ENCODE data around the gene UACA. TPM values are rescaled to one million over a fixed set of nuclear protein-coding genes. Genes with fewer than 3 reads are reported as not detected.

The UACA gene
- total RNA-seq, 2 donors from 2014 or later, result 22.4 to 27.2 TPM

- no peak for ATAC-seq
- Histone ChIP-seq H3K4me1 (no peaks in the 10 kb centered on the region), H3K27ac (no peak overlapping the region), H3K27me3 (no peaks in the 10 kb centered on the region), H3K9me3 (no peaks in the 10 kb centered on the region), H3K4me3 (no peak overlapping the region), H3K36me3 (replicated peaks in 1 of 2; ENCODE audit: insufficient read depth in 1 of 2, low read depth in 2 of 2) (no peaks in the 10 kb centered on the region)
- WGBS, 2 donors, result 79 to 86% methylated on average over 10 to 11 of the region's 11 CpGs
- TF ChIP-seq POLR2A (IDR thresholded peaks at IDR 0.05) (no peak), CTCF (IDR thresholded peaks at IDR 0.05) (no peak)
- no peak for DNase-seq
- intact Hi-C loops (cut with DNase I), result no loop called here
Measured at GRCh38 chr15:70629735-70630273, 133.6 kb downstream of the UACA start.

GRCh38 chr15:70628549-70628896 is 134.8 kb downstream of the UACA start:
- Histone ChIP-seq H3K4me3 (no peak overlapping the region), H3K36me3 (replicated peaks in 1 of 2; ENCODE audit: insufficient read depth in 1 of 2, low read depth in 2 of 2) (no peaks in the 10 kb centered on the region), H3K27me3 (no peaks in the 10 kb centered on the region), H3K4me1 (no peaks in the 10 kb centered on the region), H3K27ac (no peak overlapping the region), H3K9me3 (no peaks in the 10 kb centered on the region)
- no peak for ATAC-seq
- no peak for DNase-seq
- intact Hi-C loops (cut with DNase I), result no loop called here
- TF ChIP-seq CTCF (IDR thresholded peaks at IDR 0.05), result no peak
- TF ChIP-seq POLR2A (IDR thresholded peaks at IDR 0.05), result no peak
- WGBS, 2 donors, result 64 to 80% methylated on average over 4 to 8 of the region's 8 CpGs

GRCh38 chr15:70627734-70628548 is 135.4 kb downstream of the UACA start:
- WGBS, 2 donors, result 58 to 76% methylated on average over 11 to 15 of the region's 15 CpGs
- H3K27ac ChIP-seq, result no peak overlapping the region
- H3K36me3 ChIP-seq (replicated peaks in 1 of 2; ENCODE audit: insufficient read depth in 1 of 2, low read depth in 2 of 2), result no peaks in the 10 kb centered on the region
- no peak for TF ChIP-seq POLR2A (IDR thresholded peaks at IDR 0.05)
- TF ChIP-seq CTCF (IDR thresholded peaks at IDR 0.05), result no peak
- H3K9me3 ChIP-seq, result no peaks in the 10 kb centered on the region
- ATAC-seq, result no peak
- intact Hi-C loops (cut with DNase I), result no loop called here
- DNase-seq, result no peak
- H3K4me3 ChIP-seq, result no peak overlapping the region
- H3K27me3 ChIP-seq, result no peaks in the 10 kb centered on the region
- H3K4me1 ChIP-seq, result no peaks in the 10 kb centered on the region

GRCh38 chr15:70627322-70627721 is 136.0 kb downstream of the UACA start:
- 68 to 78% methylated on average over 7 of the region's 7 CpGs for WGBS, 2 donors
- H3K4me1 ChIP-seq, result no peaks in the 10 kb centered on the region
- H3K9me3 ChIP-seq, result no peaks in the 10 kb centered on the region
- H3K36me3 ChIP-seq (replicated peaks in 1 of 2; ENCODE audit: insufficient read depth in 1 of 2, low read depth in 2 of 2), result no peaks in the 10 kb centered on the region
- no peak overlapping the region for H3K4me3 ChIP-seq
- intact Hi-C loops (cut with DNase I), result no loop called here
- ATAC-seq (no peak), DNase-seq (no peak)
- no peaks in the 10 kb centered on the region for H3K27me3 ChIP-seq
- no peak for TF ChIP-seq CTCF (IDR thresholded peaks at IDR 0.05)
- TF ChIP-seq POLR2A (IDR thresholded peaks at IDR 0.05), result no peak
- no peak overlapping the region for H3K27ac ChIP-seq

- no peak overlapping the region for H3K4me3 ChIP-seq
- intact Hi-C loops (cut with DNase I), result no loop called here
- no peak for DNase-seq
- no peak overlapping the region for H3K27ac ChIP-seq
- no peaks in the 10 kb centered on the region for H3K27me3 ChIP-seq
- no peaks in the 10 kb centered on the region for H3K36me3 ChIP-seq (replicated peaks in 1 of 2; ENCODE audit: insufficient read depth in 1 of 2, low read depth in 2 of 2)
- 26 to 32% methylated on average over 3 of the region's 3 CpGs for WGBS, 2 donors
- no peak for ATAC-seq
- no peaks in the 10 kb centered on the region for H3K4me1 ChIP-seq
- no peak for TF ChIP-seq CTCF (IDR thresholded peaks at IDR 0.05)
- H3K9me3 ChIP-seq, result no peaks in the 10 kb centered on the region
Measured at GRCh38 chr15:70625438-70625837, 137.9 kb downstream of the UACA start.

Data from body of pancreas (tissue), 4 donors.